ENCODE measurements around the gene TFAP2D. TPM values are rescaled to one million over a fixed set of nuclear protein-coding genes. Genes with fewer than 3 reads are reported as not detected.

The TFAP2D gene
- total and polyA plus RNA-seq, 2 donors, result 0.07 TPM; not detected in 1

DNA sequence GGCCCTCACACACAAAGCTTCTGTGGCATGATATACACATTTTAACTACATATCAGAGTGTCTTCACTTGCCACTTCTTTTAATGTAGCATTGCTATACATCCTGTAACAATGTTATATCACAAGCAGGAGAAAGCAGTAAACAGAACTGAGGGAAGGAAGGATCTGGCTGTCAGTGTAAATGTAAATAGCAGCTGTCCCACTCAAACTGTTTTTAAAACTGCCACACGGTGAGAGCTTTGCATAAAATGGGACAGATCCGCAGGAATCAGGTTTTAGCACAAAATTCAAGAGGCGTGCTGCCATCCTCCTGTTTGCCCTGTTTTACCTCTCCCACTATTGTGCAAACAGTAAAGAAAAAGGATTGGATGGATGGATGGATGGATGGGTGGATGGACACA is 28.8 kb downstream of the TFAP2D start:
- H3K36me3 ChIP-seq (ENCODE audit: control insufficient read depth in 2 of 2, insufficient read depth in 2 of 2, low read length in 1 of 2), result no peaks in the 10 kb centered on the region
- DNase-seq (ENCODE audit: low read depth in 6 of 9, low spot score in 9 of 9), result no peak
- no peaks in the 10 kb centered on the region for H3K4me1 ChIP-seq (ENCODE audit: control insufficient read depth in 2 of 2, insufficient read depth in 2 of 2, low read length in 2 of 2)
- H3K27ac ChIP-seq (ENCODE audit: low read depth in 1 of 2, low read length in 1 of 2), result no peak overlapping the region
- no peaks in the 10 kb centered on the region for H3K27me3 ChIP-seq (ENCODE audit: control insufficient read depth in 2 of 2, insufficient read depth in 1 of 2, low read length in 1 of 2)
- no peak overlapping the region for H3K4me3 ChIP-seq (ENCODE audit: low read length in 2 of 2)
- no peaks in the 10 kb centered on the region for H3K9me3 ChIP-seq (ENCODE audit: control insufficient read depth in 2 of 2, insufficient read depth in 1 of 2, low read length in 1 of 2)
- 57% methylated on average over 3 of the region's 3 CpGs for WGBS

DNA sequence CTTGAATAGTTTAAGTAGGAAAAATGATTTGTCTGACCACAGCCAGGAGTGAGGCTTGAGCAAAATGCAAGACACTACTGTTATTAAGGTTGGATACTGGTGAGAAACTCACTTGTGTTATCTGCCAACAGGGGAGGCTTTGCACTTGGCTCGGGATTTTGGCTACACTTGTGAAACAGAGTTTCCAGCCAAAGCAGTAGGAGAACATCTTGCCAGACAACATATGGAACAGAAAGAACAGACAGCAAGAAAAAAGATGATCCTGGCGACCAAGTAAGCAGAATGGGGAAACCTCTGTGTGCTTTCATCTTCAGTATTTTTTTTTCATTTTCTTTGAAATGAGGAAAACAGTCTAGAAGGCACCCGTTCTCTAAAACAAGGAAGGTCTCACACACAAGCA is 31.6 kb downstream of the TFAP2D start:
- H3K27ac ChIP-seq (ENCODE audit: low read depth in 1 of 2, low read length in 1 of 2), result no peak overlapping the region
- no peaks in the 10 kb centered on the region for H3K27me3 ChIP-seq (ENCODE audit: control insufficient read depth in 2 of 2, insufficient read depth in 1 of 2, low read length in 1 of 2)
- no peak for DNase-seq (ENCODE audit: low read depth in 6 of 9, low spot score in 9 of 9)
- H3K9me3 ChIP-seq (ENCODE audit: control insufficient read depth in 2 of 2, insufficient read depth in 1 of 2, low read length in 1 of 2), result no peaks in the 10 kb centered on the region
- H3K4me3 ChIP-seq (ENCODE audit: low read length in 2 of 2), result no peak overlapping the region
- no peaks in the 10 kb centered on the region for H3K36me3 ChIP-seq (ENCODE audit: control insufficient read depth in 2 of 2, insufficient read depth in 2 of 2, low read length in 1 of 2)
- 80% methylated on average over 3 of the region's 3 CpGs for WGBS
- no peaks in the 10 kb centered on the region for H3K4me1 ChIP-seq (ENCODE audit: control insufficient read depth in 2 of 2, insufficient read depth in 2 of 2, low read length in 2 of 2)

DNA sequence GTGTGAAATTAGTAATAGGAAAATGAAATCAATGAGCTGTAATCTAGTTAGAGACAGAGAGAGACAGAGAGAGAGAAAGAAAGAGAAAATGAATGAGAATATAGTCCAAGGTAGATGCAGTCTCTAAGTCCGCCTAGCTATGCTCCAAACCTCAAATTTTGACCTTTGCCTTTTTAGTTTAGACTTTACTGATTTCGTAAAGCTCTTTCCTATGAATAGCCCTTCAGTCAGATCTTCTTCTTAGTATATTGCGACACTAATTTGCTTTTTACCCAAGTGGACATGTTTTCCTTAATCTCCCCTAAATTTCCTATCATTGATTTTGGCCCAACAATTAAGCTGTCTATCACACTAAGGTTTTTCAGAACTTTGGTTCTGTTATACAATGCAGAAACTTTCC is 49.5 kb downstream of the TFAP2D start:
- Histone ChIP-seq H3K27me3 (ENCODE audit: control insufficient read depth in 2 of 2, insufficient read depth in 1 of 2, low read length in 1 of 2) (no peaks in the 10 kb centered on the region), H3K36me3 (ENCODE audit: control insufficient read depth in 2 of 2, insufficient read depth in 2 of 2, low read length in 1 of 2) (no peaks in the 10 kb centered on the region), H3K4me3 (ENCODE audit: low read length in 2 of 2) (no peak overlapping the region), H3K4me1 (ENCODE audit: control insufficient read depth in 2 of 2, insufficient read depth in 2 of 2, low read length in 2 of 2) (no peaks in the 10 kb centered on the region), H3K27ac (ENCODE audit: low read depth in 1 of 2, low read length in 1 of 2) (no peak overlapping the region), H3K9me3 (ENCODE audit: control insufficient read depth in 2 of 2, insufficient read depth in 1 of 2, low read length in 1 of 2) (no peaks in the 10 kb centered on the region)
- 90% methylated on average over 3 of the region's 3 CpGs for WGBS
- DNase-seq (ENCODE audit: low read depth in 6 of 9, low spot score in 9 of 9), result no peak

DNA sequence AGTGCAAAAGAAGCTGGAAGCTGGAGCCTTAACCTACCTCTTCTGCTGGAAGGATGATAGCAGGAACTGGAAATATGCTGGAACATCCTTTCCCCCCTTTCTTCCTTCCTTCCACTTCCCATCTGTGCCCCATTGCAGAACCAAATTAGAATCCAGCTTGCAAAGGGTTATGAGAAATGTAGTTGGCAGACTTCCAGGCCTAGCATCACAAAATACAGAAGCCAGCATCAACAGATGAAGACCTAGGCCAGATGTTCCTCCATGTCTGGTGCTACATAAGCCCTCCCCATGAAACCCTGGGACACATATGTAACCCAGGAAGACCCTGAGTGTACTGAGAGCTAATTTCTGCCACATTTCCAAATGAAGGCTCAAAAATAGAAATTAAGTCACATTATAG is 65.4 kb downstream of the TFAP2D start:
- H3K9me3 ChIP-seq (ENCODE audit: control insufficient read depth in 2 of 2, insufficient read depth in 1 of 2, low read length in 1 of 2), result no peaks in the 10 kb centered on the region
- H3K4me3 ChIP-seq (ENCODE audit: low read length in 2 of 2), result no peak overlapping the region
- no peak for DNase-seq (ENCODE audit: low read depth in 6 of 9, low spot score in 9 of 9)
- H3K27me3 ChIP-seq (ENCODE audit: control insufficient read depth in 2 of 2, insufficient read depth in 1 of 2, low read length in 1 of 2), result no peaks in the 10 kb centered on the region
- no peaks in the 10 kb centered on the region for H3K36me3 ChIP-seq (ENCODE audit: control insufficient read depth in 2 of 2, insufficient read depth in 2 of 2, low read length in 1 of 2)
- H3K4me1 ChIP-seq (ENCODE audit: control insufficient read depth in 2 of 2, insufficient read depth in 2 of 2, low read length in 2 of 2), result no peaks in the 10 kb centered on the region
- no peak overlapping the region for H3K27ac ChIP-seq (ENCODE audit: low read depth in 1 of 2, low read length in 1 of 2)

DNA sequence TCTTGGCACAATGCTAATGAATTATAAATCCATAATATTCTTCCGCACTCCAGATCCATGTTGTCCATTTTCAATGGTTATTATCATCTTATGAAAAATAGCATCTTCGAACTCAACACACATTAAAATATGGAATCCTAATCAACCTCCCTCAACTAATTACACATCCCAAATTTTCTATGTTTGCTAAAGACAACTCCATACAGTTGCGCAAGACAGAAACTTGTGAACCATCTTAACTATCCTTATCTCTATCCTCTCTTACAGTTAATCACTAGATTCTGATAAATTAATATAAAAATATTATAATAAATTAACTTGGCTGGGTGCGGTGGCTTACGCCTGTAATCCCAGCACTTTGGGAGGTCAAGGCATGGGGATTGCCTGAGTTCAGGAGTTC is 67.1 kb downstream of the TFAP2D start:
- Histone ChIP-seq H3K4me3 (ENCODE audit: low read length in 2 of 2) (no peak overlapping the region), H3K36me3 (ENCODE audit: control insufficient read depth in 2 of 2, insufficient read depth in 2 of 2, low read length in 1 of 2) (no peaks in the 10 kb centered on the region), H3K9me3 (ENCODE audit: control insufficient read depth in 2 of 2, insufficient read depth in 1 of 2, low read length in 1 of 2) (no peaks in the 10 kb centered on the region), H3K27ac (ENCODE audit: low read depth in 1 of 2, low read length in 1 of 2) (no peak overlapping the region), H3K27me3 (ENCODE audit: control insufficient read depth in 2 of 2, insufficient read depth in 1 of 2, low read length in 1 of 2) (no peaks in the 10 kb centered on the region), H3K4me1 (ENCODE audit: control insufficient read depth in 2 of 2, insufficient read depth in 2 of 2, low read length in 2 of 2) (no peaks in the 10 kb centered on the region)
- 97% methylated on average over 5 of the region's 5 CpGs for WGBS
- DNase-seq (ENCODE audit: low read depth in 6 of 9, low spot score in 9 of 9), result no peak

DNA sequence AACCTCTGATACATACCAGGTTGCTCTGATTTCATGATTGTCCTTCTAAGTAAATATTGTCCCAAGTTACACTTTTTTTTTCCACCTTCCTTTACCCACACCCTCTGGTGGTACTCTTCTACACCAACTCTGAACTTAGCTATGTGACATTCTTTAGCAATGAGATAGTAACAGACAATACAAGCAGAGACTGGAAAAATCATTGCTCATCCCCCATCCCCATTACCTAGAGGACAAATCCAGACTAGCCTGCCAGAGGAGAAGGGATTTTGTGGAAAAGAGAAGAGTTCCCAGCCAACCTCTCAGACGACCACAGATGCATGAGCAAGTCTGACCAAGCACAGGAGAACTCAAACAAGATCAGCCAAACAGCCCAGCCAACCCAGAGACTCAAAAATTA is 72.6 kb downstream of the TFAP2D start:
- no peak overlapping the region for H3K27ac ChIP-seq (ENCODE audit: low read depth in 1 of 2, low read length in 1 of 2)
- no peaks in the 10 kb centered on the region for H3K9me3 ChIP-seq (ENCODE audit: control insufficient read depth in 2 of 2, insufficient read depth in 1 of 2, low read length in 1 of 2)
- no peaks in the 10 kb centered on the region for H3K4me1 ChIP-seq (ENCODE audit: control insufficient read depth in 2 of 2, insufficient read depth in 2 of 2, low read length in 2 of 2)
- DNase-seq (ENCODE audit: low read depth in 6 of 9, low spot score in 9 of 9), result no peak
- no peak overlapping the region for H3K4me3 ChIP-seq (ENCODE audit: low read length in 2 of 2)
- 57% methylated on average over 1 of the region's 1 CpG for WGBS
- no peaks in the 10 kb centered on the region for H3K27me3 ChIP-seq (ENCODE audit: control insufficient read depth in 2 of 2, insufficient read depth in 1 of 2, low read length in 1 of 2)
- no peaks in the 10 kb centered on the region for H3K36me3 ChIP-seq (ENCODE audit: control insufficient read depth in 2 of 2, insufficient read depth in 2 of 2, low read length in 1 of 2)

DNA sequence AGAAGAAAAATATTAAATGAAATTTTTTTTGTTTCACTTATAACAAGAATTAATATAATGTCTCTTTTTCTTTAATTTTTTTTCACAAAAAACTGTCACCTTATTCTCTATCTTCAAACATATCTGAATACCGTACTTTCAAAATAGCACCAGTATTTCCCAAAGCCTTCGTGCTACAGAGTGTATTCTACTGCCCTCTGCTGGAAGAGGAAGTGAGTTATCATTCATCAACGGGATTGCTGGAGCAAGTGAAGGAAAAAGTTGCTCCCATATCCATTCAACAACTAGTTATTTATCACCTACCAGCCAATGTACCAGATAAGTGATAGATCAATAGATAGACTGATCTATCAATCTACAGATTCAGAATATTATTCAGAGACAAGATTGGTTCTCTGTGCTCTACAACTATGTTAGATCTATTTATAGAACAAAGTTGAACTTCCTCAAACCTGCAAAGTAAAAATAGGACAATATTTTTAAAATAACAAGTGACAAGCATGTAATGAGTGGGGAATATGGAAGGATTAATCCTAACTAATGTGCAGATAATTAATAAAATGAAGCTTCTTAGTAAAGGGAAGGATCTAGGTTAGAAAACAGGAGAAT is 78.7 kb downstream of the TFAP2D start:
- Histone ChIP-seq H3K27me3 (ENCODE audit: control insufficient read depth in 2 of 2, insufficient read depth in 1 of 2, low read length in 1 of 2) (no peaks in the 10 kb centered on the region), H3K27ac (ENCODE audit: low read depth in 1 of 2, low read length in 1 of 2) (no peak overlapping the region), H3K36me3 (ENCODE audit: control insufficient read depth in 2 of 2, insufficient read depth in 2 of 2, low read length in 1 of 2) (no peaks in the 10 kb centered on the region), H3K4me3 (ENCODE audit: low read length in 2 of 2) (no peak overlapping the region), H3K9me3 (ENCODE audit: control insufficient read depth in 2 of 2, insufficient read depth in 1 of 2, low read length in 1 of 2) (no peaks in the 10 kb centered on the region), H3K4me1 (ENCODE audit: control insufficient read depth in 2 of 2, insufficient read depth in 2 of 2, low read length in 2 of 2) (no peaks in the 10 kb centered on the region)
- 3% methylated on average over 3 of the region's 3 CpGs for WGBS
- DNase-seq (ENCODE audit: low read depth in 6 of 9, low spot score in 9 of 9), result peak in 4 of 9 donors; percentile 6 to 37 (median 14)

DNA sequence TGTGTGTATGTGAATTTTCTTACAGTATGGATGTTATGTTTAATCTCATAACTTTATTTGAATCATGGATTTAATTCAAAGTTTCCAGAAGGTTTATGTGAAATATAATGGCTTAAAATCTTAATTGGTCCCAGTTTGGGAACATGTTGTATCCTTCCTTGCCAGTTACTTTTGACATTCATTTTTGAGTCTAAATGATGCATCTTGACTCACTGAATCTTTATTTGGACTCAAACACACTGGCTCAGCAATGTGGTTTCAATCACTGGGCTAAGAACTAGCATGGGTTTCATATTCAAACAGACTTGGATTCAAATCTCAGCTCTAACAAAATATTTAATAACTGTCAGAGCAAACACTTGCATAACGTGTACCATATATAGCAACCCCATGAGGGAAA is 79.4 kb downstream of the TFAP2D start:
- Histone ChIP-seq H3K9me3 (ENCODE audit: control insufficient read depth in 2 of 2, insufficient read depth in 1 of 2, low read length in 1 of 2) (no peaks in the 10 kb centered on the region), H3K36me3 (ENCODE audit: control insufficient read depth in 2 of 2, insufficient read depth in 2 of 2, low read length in 1 of 2) (no peaks in the 10 kb centered on the region)
- WGBS, result 84% methylated on average over 1 of the region's 1 CpG

DNA sequence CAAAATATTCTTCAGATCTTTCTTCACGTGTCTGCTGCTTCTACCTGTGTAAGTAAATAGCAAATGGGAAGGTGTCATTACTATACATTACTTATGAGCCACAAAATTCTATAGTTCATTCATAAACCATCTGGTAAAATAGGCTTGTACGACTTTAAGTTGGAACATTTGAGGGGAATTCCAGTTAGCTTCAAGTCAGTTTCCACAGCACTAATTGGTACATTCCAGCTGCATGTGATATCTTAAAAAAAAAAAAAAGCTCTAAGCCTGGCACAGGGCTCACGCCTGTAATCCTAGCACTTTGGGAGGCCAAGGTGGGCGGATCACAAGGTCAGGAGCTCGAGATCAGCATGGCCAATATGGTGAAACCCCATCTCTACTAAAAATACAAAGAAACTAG is 82.2 kb downstream of the TFAP2D start:
- WGBS, result 71% methylated on average over 5 of the region's 5 CpGs
- no peak overlapping the region for H3K27ac ChIP-seq (ENCODE audit: low read depth in 1 of 2, low read length in 1 of 2)
- no peak for DNase-seq (ENCODE audit: low read depth in 6 of 9, low spot score in 9 of 9)
- H3K36me3 ChIP-seq (ENCODE audit: control insufficient read depth in 2 of 2, insufficient read depth in 2 of 2, low read length in 1 of 2), result no peaks in the 10 kb centered on the region
- no peaks in the 10 kb centered on the region for H3K9me3 ChIP-seq (ENCODE audit: control insufficient read depth in 2 of 2, insufficient read depth in 1 of 2, low read length in 1 of 2)
- no peaks in the 10 kb centered on the region for H3K4me1 ChIP-seq (ENCODE audit: control insufficient read depth in 2 of 2, insufficient read depth in 2 of 2, low read length in 2 of 2)
- no peaks in the 10 kb centered on the region for H3K27me3 ChIP-seq (ENCODE audit: control insufficient read depth in 2 of 2, insufficient read depth in 1 of 2, low read length in 1 of 2)
- no peak overlapping the region for H3K4me3 ChIP-seq (ENCODE audit: low read length in 2 of 2)

More for the DNA sequence above, 79.4 kb downstream of the TFAP2D start:
- Histone ChIP-seq H3K27me3 (ENCODE audit: control insufficient read depth in 2 of 2, insufficient read depth in 1 of 2, low read length in 1 of 2) (no peaks in the 10 kb centered on the region), H3K27ac (ENCODE audit: low read depth in 1 of 2, low read length in 1 of 2) (no peak overlapping the region), H3K4me3 (ENCODE audit: low read length in 2 of 2) (no peak overlapping the region), H3K4me1 (ENCODE audit: control insufficient read depth in 2 of 2, insufficient read depth in 2 of 2, low read length in 2 of 2) (no peaks in the 10 kb centered on the region)
- no peak for DNase-seq (ENCODE audit: low read depth in 6 of 9, low spot score in 9 of 9)

DNA sequence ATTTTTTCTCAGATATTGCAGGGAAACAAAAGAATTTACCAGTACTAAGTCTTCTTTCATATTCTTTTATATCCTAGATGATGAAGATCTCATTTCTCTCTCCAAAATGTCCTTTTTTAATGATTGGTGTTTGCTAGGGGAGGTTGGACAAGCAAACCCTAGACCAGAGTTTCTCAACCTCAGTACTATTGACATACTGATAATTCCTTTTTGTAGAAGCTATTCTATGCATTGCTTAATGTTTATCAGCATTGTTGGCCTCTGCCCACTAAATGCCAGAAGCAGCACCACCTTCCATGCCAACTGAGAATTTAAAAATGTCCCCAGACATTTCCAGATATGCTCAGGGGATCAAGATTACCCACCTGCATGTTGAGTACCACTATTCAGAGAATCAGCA is 91.0 kb downstream of the TFAP2D start:
- Histone ChIP-seq H3K36me3 (ENCODE audit: control insufficient read depth in 2 of 2, insufficient read depth in 2 of 2, low read length in 1 of 2) (no peaks in the 10 kb centered on the region), H3K4me1 (ENCODE audit: control insufficient read depth in 2 of 2, insufficient read depth in 2 of 2, low read length in 2 of 2) (no peaks in the 10 kb centered on the region), H3K4me3 (ENCODE audit: low read length in 2 of 2) (no peak overlapping the region), H3K27me3 (ENCODE audit: control insufficient read depth in 2 of 2, insufficient read depth in 1 of 2, low read length in 1 of 2) (no peaks in the 10 kb centered on the region), H3K27ac (ENCODE audit: low read depth in 1 of 2, low read length in 1 of 2) (no peak overlapping the region), H3K9me3 (ENCODE audit: control insufficient read depth in 2 of 2, insufficient read depth in 1 of 2, low read length in 1 of 2) (no peaks in the 10 kb centered on the region)
- no peak for DNase-seq (ENCODE audit: low read depth in 6 of 9, low spot score in 9 of 9)

Data from thymus (tissue), 11 donors.